Measurements from ENCODE around the gene CDC42SE2. TPM values are rescaled to one million over a fixed set of nuclear protein-coding genes. Genes with fewer than 3 reads are reported as not detected.
"Not testable (repeated sequence)": the region's sequence is repeated elsewhere in the genome, so short reads cannot be mapped to it uniquely, and the experiment has no call there.

CDC42SE2 gene
- total RNA-seq, 1 experiment from 2014 or later: 33.7 TPM

GRCh38 chr5:131338051-131338453 is 74.2 kb downstream of the CDC42SE2 start:
- H3K4me1 ChIP-seq: no peaks in the 10 kb centered on the region
- H3K27me3 ChIP-seq: no peaks in the 10 kb centered on the region

DNA sequence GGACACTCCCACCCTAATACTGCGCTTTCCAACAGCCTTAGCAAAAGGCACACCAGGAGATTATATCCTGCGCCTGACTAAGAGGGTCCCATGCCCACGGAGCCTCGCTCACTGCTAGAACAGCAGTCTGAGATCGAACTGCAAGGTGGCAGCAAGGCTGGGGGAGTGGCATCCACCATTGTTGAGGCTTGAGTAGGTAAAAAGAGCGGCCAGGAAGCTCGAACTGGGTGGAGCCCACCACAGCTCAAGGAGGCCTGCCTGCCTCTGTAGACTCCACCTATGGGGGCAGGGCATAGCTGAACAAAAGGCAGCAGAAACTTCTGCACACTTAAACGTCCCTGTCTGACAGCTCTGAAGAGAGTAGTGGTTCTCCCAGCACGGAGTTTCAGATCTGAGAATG is 80.4 kb downstream of the CDC42SE2 start:
- not testable (repeated sequence) for H3K4me3 ChIP-seq; H3K27ac ChIP-seq; H3K4me1 ChIP-seq; H3K9me3 ChIP-seq (replicated peaks); DNase-seq; H3K36me3 ChIP-seq; H3K27me3 ChIP-seq

More at GRCh38 chr5:131338051-131338453, 74.2 kb downstream of the CDC42SE2 start:
- H3K9me3 ChIP-seq (replicated peaks): peaks cover 9% of the 10 kb centered on the region
- DNase-seq: no peak
- no peak overlapping the region for H3K27ac ChIP-seq
- no peaks in the 10 kb centered on the region; the same call in 1 of the 2 replicates for H3K36me3 ChIP-seq
- H3K4me3 ChIP-seq: no peak overlapping the region

DNA sequence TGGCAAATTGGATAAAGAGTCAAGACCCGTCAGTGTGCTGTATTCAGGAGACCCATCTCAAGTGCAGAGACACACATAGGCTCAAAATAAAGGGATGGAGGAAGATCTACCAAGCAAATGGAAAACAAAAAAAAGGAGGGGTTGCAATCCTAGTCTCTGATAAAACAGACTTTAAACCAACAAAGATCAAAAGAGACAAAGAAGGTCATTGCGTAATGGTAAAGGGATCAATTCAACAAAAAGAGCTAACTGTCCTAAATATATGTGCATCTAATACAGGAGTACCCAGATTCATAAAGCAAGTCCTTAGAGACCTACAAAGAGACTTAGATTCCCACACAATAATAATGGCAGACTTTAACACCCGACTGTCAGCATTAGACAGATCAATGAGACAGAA is 82.4 kb downstream of the CDC42SE2 start:
- not testable (repeated sequence) for H3K36me3 ChIP-seq; H3K27me3 ChIP-seq; H3K9me3 ChIP-seq (replicated peaks); H3K4me3 ChIP-seq; H3K27ac ChIP-seq; H3K4me1 ChIP-seq; DNase-seq

- no peaks in the 10 kb centered on the region for H3K4me1 ChIP-seq
- H3K4me3 ChIP-seq: no peak overlapping the region
- no peak overlapping the region for H3K27ac ChIP-seq
- H3K27me3 ChIP-seq: no peaks in the 10 kb centered on the region
- H3K9me3 ChIP-seq (replicated peaks): no peaks in the 10 kb centered on the region; the same call in 1 of the 2 replicates
- H3K36me3 ChIP-seq: 0 out of 2 replicates have a peak, but pooled peaks cover under 1% of the 10 kb centered on the region
- no peak for DNase-seq
Observed at GRCh38 chr5:131353991-131354390, 90.1 kb downstream of the CDC42SE2 start.

- H3K36me3 ChIP-seq: peaks cover 8% of the 10 kb centered on the region; the same call in 1 of the 2 replicates
- no peak overlapping the region for H3K4me3 ChIP-seq
- no peaks in the 10 kb centered on the region for H3K9me3 ChIP-seq (replicated peaks)
- no peak overlapping the region for H3K27ac ChIP-seq
- H3K4me1 ChIP-seq: no peaks in the 10 kb centered on the region
- no peaks in the 10 kb centered on the region for H3K27me3 ChIP-seq
- DNase-seq: no peak
Observed at GRCh38 chr5:131355971-131356528, 92.2 kb downstream of the CDC42SE2 start.

DNA sequence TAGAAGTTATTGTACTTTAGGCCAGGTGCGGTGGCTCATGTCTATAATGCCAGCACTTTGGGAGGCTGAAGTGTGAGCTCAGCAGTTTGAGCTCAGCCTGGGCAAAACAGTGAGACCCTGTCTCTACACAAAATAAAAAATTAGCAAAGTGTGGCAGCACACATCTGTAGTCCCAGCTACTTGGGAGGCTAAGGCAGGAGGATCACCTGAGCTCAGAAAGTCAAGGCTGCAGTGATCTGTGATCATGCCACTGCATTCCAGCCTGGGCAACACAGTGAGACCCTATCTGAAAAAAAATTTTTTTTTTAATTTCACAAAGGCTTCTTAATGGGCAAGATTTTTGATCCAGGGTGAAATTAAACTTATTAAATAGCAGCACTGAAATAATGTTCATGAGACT is 92.8 kb downstream of the CDC42SE2 start:
- DNase-seq: no peak
- no peaks in the 10 kb centered on the region for H3K9me3 ChIP-seq (replicated peaks)
- H3K36me3 ChIP-seq: peaks cover 8% of the 10 kb centered on the region; the same call in 1 of the 2 replicates
- H3K27ac ChIP-seq: no peak overlapping the region
- H3K4me1 ChIP-seq: no peaks in the 10 kb centered on the region
- H3K4me3 ChIP-seq: no peak overlapping the region
- no peaks in the 10 kb centered on the region for H3K27me3 ChIP-seq

- Histone ChIP-seq H3K4me3 (no peak overlapping the region), H3K4me1 (no peaks in the 10 kb centered on the region), H3K36me3 (peaks cover 8% of the 10 kb centered on the region; the same call in 1 of the 2 replicates), H3K9me3 (replicated peaks) (no peaks in the 10 kb centered on the region), H3K27me3 (no peaks in the 10 kb centered on the region), H3K27ac (no peak overlapping the region)
- no peak for DNase-seq
Observed at GRCh38 chr5:131357739-131358561, 94.1 kb downstream of the CDC42SE2 start.

DNA sequence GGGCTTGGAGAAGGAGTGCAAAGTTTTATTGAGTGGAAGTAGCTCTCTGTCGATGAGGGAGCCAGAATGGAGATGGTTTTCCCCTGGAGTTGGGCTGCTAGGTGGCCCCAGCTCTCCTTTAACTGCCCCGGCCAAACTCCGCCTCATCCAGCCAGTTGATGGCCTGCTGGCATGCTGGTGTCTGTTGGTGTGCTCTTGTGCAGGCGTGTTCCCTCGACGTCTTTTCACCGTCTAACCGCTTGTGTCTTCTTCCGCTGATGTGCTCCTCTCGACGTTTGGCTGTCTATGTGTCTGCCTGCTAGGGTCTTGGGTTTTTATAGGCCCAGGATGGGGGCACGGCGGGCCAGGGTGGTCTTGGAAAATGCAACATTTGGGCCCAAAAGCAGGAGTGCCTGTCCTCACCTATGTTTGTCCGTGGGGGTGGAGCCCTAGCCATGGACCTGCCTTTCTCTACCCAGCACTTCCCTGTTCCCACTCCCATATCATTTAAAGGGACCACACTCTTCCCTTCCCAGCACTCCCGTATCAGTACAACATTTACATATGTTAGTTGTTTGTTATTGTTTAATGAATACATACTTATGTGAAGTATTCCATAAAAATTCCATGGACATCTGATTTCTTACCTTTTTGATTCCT is 97.9 kb downstream of the CDC42SE2 start:
- H3K36me3 ChIP-seq: peaks cover 8% of the 10 kb centered on the region; the same call in 1 of the 2 replicates
- H3K9me3 ChIP-seq (replicated peaks): no peaks in the 10 kb centered on the region
- no peak overlapping the region for H3K4me3 ChIP-seq
- no peak overlapping the region for H3K27ac ChIP-seq
- no peaks in the 10 kb centered on the region for H3K4me1 ChIP-seq
- no peaks in the 10 kb centered on the region for H3K27me3 ChIP-seq
- no peak for DNase-seq

- Histone ChIP-seq H3K27me3 (no peaks in the 10 kb centered on the region), H3K4me1 (no peaks in the 10 kb centered on the region), H3K9me3 (replicated peaks) (no peaks in the 10 kb centered on the region), H3K27ac (no peak overlapping the region), H3K4me3 (no peak overlapping the region), H3K36me3 (peaks cover 8% of the 10 kb centered on the region)
- DNase-seq: no peak
Observed at GRCh38 chr5:131363811-131364506, 100.1 kb downstream of the CDC42SE2 start.

DNA sequence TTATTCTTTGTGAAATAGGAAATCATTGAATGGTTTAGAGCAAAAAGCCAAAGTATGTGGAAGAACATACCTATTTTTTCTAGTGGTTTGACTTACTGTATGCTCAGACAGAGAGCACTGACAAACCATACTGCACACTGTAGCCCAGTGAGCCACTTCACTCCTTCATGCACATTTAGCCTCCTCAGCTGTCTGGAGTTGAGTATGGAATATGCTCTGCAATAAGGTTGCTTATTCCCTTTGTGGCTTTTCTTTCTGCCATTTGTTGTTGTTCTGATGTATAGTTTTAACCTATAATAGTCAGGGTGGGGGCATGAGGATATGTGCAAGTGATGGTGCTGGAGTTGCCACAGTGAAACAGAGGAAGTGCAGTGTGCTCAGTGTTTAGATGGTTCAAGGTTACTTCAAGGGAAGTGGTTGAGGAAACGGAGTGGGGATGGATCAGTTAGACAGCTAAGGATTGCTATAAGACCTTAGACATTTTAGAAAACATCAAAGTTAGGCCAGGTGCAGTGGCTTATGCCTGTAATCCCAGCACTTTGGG is 100.7 kb downstream of the CDC42SE2 start:
- no peak for DNase-seq
- no peaks in the 10 kb centered on the region for H3K27me3 ChIP-seq
- no peak overlapping the region for H3K4me3 ChIP-seq
- H3K36me3 ChIP-seq: peaks cover 2% of the 10 kb centered on the region
- H3K9me3 ChIP-seq (replicated peaks): no peaks in the 10 kb centered on the region
- no peak overlapping the region for H3K27ac ChIP-seq
- H3K4me1 ChIP-seq: no peaks in the 10 kb centered on the region

DNA sequence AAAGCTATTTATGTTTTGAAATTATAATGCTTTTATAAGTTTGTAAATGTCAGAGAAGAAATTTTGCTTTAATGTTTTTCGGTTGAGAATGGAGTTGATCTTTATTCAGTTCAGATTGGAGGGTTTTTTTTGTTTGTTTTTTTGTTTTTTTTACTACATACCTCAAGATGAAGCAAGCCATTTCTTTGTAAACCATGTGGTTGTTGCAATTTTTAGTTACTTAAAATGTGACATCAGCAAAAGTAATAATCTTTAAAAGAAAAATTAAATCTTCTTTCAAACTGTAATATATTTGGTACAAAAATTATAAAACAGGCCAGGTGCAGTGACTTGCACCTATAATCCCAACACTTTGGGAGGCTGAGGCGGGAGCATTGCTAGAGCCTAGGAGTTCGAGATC is 102.6 kb downstream of the CDC42SE2 start:
- H3K36me3 ChIP-seq: no peaks in the 10 kb centered on the region; the same call in 1 of the 2 replicates
- H3K27me3 ChIP-seq: no peaks in the 10 kb centered on the region
- DNase-seq: no peak
- no peak overlapping the region for H3K27ac ChIP-seq
- no peaks in the 10 kb centered on the region for H3K4me1 ChIP-seq
- no peak overlapping the region for H3K4me3 ChIP-seq
- H3K9me3 ChIP-seq (replicated peaks): no peaks in the 10 kb centered on the region

- no peaks in the 10 kb centered on the region for H3K9me3 ChIP-seq (replicated peaks)
- no peak overlapping the region for H3K27ac ChIP-seq
- no peak for DNase-seq
- H3K36me3 ChIP-seq: no peaks in the 10 kb centered on the region; the same call in 1 of the 2 replicates
- H3K27me3 ChIP-seq: no peaks in the 10 kb centered on the region
- H3K4me1 ChIP-seq: no peaks in the 10 kb centered on the region
- H3K4me3 ChIP-seq: no peak overlapping the region
Observed at GRCh38 chr5:131367219-131367860, 103.5 kb downstream of the CDC42SE2 start.

DNA sequence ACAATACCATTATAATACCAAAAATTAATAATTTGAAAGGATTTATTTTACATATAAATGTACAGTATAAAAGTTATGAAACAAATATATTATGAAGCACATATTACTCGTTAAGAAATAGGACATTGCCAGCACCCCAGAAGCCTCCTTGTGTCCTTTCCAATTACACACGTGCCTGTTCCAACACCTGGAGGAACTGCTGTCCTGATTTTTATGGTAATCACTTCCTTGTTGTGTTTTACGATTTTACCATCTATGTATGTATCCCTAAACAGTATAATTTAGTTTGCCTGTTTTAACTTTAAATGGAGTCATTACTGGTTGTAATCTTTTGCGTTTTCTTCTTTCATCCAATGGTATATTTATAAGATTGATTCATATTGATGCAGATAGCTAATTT is 105.0 kb downstream of the CDC42SE2 start:
- Histone ChIP-seq H3K4me3 (no peak overlapping the region), H3K27ac (no peak overlapping the region), H3K36me3 (no peaks in the 10 kb centered on the region; the same call in 1 of the 2 replicates), H3K4me1 (no peaks in the 10 kb centered on the region), H3K27me3 (no peaks in the 10 kb centered on the region), H3K9me3 (replicated peaks) (no peaks in the 10 kb centered on the region)
- DNase-seq: no peak

DNA sequence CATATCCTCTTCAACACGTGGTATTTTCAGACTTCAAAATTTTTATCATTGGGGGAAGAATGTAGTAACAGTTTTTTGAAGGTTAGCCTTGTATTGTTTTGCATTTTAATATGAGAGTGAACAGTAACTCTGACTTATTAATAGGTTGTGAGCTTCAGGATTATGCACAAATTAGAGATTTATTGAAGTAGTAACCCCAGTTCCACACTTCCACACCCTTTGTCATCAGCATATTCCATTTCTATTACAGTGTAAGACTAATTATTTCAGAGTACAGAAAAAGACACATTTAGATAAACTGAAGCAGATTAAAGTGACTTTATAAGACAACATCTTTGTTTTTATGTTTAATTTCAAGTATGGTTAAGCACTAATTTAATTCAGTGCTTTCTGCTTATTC is 105.7 kb downstream of the CDC42SE2 start:
- Histone ChIP-seq H3K27me3 (no peaks in the 10 kb centered on the region), H3K4me3 (no peak overlapping the region), H3K36me3 (no peaks in the 10 kb centered on the region; the same call in 1 of the 2 replicates), H3K9me3 (replicated peaks) (no peaks in the 10 kb centered on the region), H3K27ac (no peak overlapping the region), H3K4me1 (no peaks in the 10 kb centered on the region)
- no peak for DNase-seq

Measured in SJCRH30 (cell line).